WTC11 (cell line): Measurements from ENCODE around the gene TNPO3. TPM values are rescaled to one million over a fixed set of nuclear protein-coding genes. Genes with fewer than 3 reads are reported as not detected.

Experiments used
- ATAC-seq: fragments of 200-7000 bp; cut with Tn5 transposase; 2 replicates; pipeline ENCODE4 v1.10.0; 2021; ENCODE audit warnings: mild to moderate bottlenecking, moderate library complexity
- CTCF ChIA-PET: fragments of 300-600 bp; sonication (Branson Sonifier 250); formaldehyde crosslinking; loops from one replicate; lab custom pipeline; 2021; ENCODE audit warnings: antibody characterized with exemption; lab: Charles Lee
- POLR2A ChIA-PET: fragments of 350-600 bp; sonication (Branson Sonifier 250); formaldehyde crosslinking; loops from one replicate; lab custom pipeline; 2021; ENCODE audit warnings: antibody characterized with exemption; lab: Charles Lee
- DNase-seq: peaks from one replicate; pipeline ENCODE4 v3.0.0; 2021; ENCODE audit warnings: low spot score
- H3K27ac Mint-ChIP-seq: 2 replicates; pipeline ENCODE4 v1.8.0; 2021; ENCODE audit warnings: mixed read lengths
- H3K27me3 Mint-ChIP-seq: 2 replicates; pipeline ENCODE4 v1.8.0; 2021; ENCODE audit warnings: low read depth, mild to moderate bottlenecking, moderate library complexity, mixed read lengths
- H3K36me3 Mint-ChIP-seq: 2 replicates; pipeline ENCODE4 v1.8.0; 2021; ENCODE audit warnings: mixed read lengths
- H3K4me1 Mint-ChIP-seq: 2 replicates; pipeline ENCODE4 v1.8.0; 2022; ENCODE audit warnings: mixed read lengths
- H3K4me3 Mint-ChIP-seq: 2 replicates; pipeline ENCODE4 v1.8.0; 2021; ENCODE audit warnings: mild to moderate bottlenecking, moderate library complexity, mixed read lengths
- H3K9me3 Mint-ChIP-seq: 2 replicates; pipeline ENCODE4 v1.8.0; 2021; ENCODE audit warnings: mixed read lengths
- ELF4 ChIP-seq: sonication (generic); formaldehyde crosslinking; IDR thresholded peaks from 2 replicates; pipeline ENCODE4 v1.8.1; 2022; ENCODE audit warnings: low read depth, mild to moderate bottlenecking, moderate library complexity, missing genetic modification reagents
- IRF2 ChIP-seq: sonication (generic); formaldehyde crosslinking; IDR thresholded peaks from 2 replicates; pipeline ENCODE4 v1.8.0; 2022; ENCODE audit warnings: low read depth, missing genetic modification reagents, borderline replicate concordance
- JUN ChIP-seq: sonication (generic); formaldehyde crosslinking; IDR thresholded peaks from 2 replicates; pipeline ENCODE4 v1.8.0; 2023; ENCODE audit warnings: mild to moderate bottlenecking, missing genetic modification reagents
- TEAD4 ChIP-seq: sonication (generic); formaldehyde crosslinking; IDR thresholded peaks from 2 replicates; pipeline ENCODE4 v1.8.0; 2022; ENCODE audit warnings: mild to moderate bottlenecking, missing genetic modification reagents
- ZNF138 ChIP-seq: sonication (generic); formaldehyde crosslinking; conservative IDR thresholded peaks from 2 replicates; pipeline ENCODE4 v1.8.1; 2022; ENCODE audit warnings: mild to moderate bottlenecking, moderate library complexity, missing genetic modification reagents
- ZNF263 ChIP-seq: sonication (generic); formaldehyde crosslinking; IDR thresholded peaks from 2 replicates; pipeline ENCODE4 v1.8.1; 2022; ENCODE audit warnings: low read depth, mild to moderate bottlenecking, moderate library complexity, missing genetic modification reagents
- total RNA-seq: library from RNA; stranded (reverse); gene quantifications from 3 replicates; pipeline ENCODE4 v1.2.3, GENCODE V29; 2021
- TF ChIP-seq, protein P1 (sequence below): sonication (generic); formaldehyde crosslinking; IDR thresholded peaks from 2 replicates; pipeline ENCODE4 v1.8.1; 2022; ENCODE audit warnings: low read depth, missing genetic modification reagents, borderline replicate concordance
- TF ChIP-seq, protein P2 (sequence below): sonication (generic); formaldehyde crosslinking; IDR thresholded peaks from 2 replicates; pipeline ENCODE4 v1.8.1; 2022; ENCODE audit warnings: missing genetic modification reagents, borderline replicate concordance
- TF ChIP-seq, protein P3 (sequence below): sonication (generic); formaldehyde crosslinking; IDR thresholded peaks from 2 replicates; pipeline ENCODE4 v1.8.1; 2023; ENCODE audit warnings: mild to moderate bottlenecking, missing genetic modification reagents, moderate library complexity
- TF ChIP-seq, protein P4 (sequence below): sonication (generic); formaldehyde crosslinking; IDR thresholded peaks from 2 replicates; pipeline ENCODE4 v1.8.1; 2023; ENCODE audit warnings: mild to moderate bottlenecking, missing genetic modification reagents
- TF ChIP-seq, protein P5 (sequence below): sonication (generic); formaldehyde crosslinking; IDR thresholded peaks from 2 replicates; pipeline ENCODE4 v1.8.0; 2022; ENCODE audit warnings: mild to moderate bottlenecking, missing genetic modification reagents
- TF ChIP-seq, protein P6 (sequence below): fragments of 250-450 bp; sonication (Bioruptor Pico); IDR thresholded peaks from 2 replicates; pipeline ENCODE4 v1.9.0; 2021; ENCODE audit warnings: moderate library complexity, mild to moderate bottlenecking, inconsistent platforms, borderline replicate concordance
- TF ChIP-seq, protein P7 (sequence below): sonication (generic); formaldehyde crosslinking; IDR thresholded peaks from 2 replicates; pipeline ENCODE4 v1.8.0; 2022; ENCODE audit warnings: mild to moderate bottlenecking, missing genetic modification reagents

Gene TNPO3
- total RNA-seq, 1 experiment from 2014 or later, result 91.7 TPM

DNA sequence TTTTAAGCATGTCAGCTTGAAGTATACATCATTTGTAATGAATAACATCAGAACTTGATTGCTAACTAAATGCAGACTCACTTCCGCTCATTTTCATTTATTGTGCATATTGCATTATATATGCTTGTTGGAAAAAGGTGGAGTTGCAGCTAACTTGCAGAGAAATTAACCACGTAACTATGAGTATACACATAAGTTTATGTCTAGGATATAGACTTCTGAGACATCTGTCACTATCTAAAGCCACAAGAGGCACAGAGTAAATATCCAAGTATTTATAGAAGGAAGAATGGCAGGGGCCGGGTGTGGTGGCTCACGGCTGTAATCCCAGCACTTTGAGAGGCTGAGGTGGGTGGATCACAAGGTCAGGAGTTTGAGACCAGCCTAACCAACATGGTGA lies 47.3 kb downstream of the TNPO3 start (continued):
- TF ChIP-seq, protein P1, sequence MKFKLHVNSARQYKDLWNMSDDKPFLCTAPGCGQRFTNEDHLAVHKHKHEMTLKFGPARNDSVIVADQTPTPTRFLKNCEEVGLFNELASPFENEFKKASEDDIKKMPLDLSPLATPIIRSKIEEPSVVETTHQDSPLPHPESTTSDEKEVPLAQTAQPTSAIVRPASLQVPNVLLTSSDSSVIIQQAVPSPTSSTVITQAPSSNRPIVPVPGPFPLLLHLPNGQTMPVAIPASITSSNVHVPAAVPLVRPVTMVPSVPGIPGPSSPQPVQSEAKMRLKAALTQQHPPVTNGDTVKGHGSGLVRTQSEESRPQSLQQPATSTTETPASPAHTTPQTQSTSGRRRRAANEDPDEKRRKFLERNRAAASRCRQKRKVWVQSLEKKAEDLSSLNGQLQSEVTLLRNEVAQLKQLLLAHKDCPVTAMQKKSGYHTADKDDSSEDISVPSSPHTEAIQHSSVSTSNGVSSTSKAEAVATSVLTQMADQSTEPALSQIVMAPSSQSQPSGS (CRISPR knock-in tag), result no peak
- no peak for TF ChIP-seq ZNF263 (CRISPR knock-in tag)
- TF ChIP-seq, protein P2, sequence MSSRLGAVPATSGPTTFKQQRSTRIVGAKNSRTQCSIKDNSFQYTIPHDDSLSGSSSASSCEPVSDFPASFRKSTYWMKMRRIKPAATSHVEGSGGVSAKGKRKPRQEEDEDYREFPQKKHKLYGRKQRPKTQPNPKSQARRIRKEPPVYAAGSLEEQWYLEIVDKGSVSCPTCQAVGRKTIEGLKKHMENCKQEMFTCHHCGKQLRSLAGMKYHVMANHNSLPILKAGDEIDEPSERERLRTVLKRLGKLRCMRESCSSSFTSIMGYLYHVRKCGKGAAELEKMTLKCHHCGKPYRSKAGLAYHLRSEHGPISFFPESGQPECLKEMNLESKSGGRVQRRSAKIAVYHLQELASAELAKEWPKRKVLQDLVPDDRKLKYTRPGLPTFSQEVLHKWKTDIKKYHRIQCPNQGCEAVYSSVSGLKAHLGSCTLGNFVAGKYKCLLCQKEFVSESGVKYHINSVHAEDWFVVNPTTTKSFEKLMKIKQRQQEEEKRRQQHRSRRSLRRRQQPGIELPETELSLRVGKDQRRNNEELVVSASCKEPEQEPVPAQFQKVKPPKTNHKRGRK (CRISPR knock-in tag), result no peak
- TF ChIP-seq, protein P3, sequence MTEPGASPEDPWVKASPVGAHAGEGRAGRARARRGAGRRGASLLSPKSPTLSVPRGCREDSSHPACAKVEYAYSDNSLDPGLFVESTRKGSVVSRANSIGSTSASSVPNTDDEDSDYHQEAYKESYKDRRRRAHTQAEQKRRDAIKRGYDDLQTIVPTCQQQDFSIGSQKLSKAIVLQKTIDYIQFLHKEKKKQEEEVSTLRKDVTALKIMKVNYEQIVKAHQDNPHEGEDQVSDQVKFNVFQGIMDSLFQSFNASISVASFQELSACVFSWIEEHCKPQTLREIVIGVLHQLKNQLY (CRISPR knock-in tag), result no peak
- no peak for TF ChIP-seq ZNF138 (CRISPR knock-in tag)
- TF ChIP-seq, protein P4, sequence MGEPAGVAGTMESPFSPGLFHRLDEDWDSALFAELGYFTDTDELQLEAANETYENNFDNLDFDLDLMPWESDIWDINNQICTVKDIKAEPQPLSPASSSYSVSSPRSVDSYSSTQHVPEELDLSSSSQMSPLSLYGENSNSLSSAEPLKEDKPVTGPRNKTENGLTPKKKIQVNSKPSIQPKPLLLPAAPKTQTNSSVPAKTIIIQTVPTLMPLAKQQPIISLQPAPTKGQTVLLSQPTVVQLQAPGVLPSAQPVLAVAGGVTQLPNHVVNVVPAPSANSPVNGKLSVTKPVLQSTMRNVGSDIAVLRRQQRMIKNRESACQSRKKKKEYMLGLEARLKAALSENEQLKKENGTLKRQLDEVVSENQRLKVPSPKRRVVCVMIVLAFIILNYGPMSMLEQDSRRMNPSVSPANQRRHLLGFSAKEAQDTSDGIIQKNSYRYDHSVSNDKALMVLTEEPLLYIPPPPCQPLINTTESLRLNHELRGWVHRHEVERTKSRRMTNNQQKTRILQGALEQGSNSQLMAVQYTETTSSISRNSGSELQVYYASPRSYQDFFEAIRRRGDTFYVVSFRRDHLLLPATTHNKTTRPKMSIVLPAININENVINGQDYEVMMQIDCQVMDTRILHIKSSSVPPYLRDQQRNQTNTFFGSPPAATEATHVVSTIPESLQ (CRISPR knock-in tag), result no peak
- TF ChIP-seq, protein P5, sequence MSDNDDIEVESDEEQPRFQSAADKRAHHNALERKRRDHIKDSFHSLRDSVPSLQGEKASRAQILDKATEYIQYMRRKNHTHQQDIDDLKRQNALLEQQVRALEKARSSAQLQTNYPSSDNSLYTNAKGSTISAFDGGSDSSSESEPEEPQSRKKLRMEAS (CRISPR knock-in tag), result no peak
- TF ChIP-seq, protein P6, sequence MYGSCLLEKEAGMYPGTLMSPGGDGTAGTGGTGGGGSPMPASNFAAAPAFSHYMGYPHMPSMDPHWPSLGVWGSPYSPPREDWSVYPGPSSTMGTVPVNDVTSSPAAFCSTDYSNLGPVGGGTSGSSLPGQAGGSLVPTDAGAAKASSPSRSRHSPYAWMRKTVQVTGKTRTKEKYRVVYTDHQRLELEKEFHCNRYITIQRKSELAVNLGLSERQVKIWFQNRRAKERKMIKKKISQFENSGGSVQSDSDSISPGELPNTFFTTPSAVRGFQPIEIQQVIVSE (CRISPR knock-in tag), result no peak
- TF ChIP-seq IRF2, result no peak
- TF ChIP-seq TEAD4, result no peak

DNA sequence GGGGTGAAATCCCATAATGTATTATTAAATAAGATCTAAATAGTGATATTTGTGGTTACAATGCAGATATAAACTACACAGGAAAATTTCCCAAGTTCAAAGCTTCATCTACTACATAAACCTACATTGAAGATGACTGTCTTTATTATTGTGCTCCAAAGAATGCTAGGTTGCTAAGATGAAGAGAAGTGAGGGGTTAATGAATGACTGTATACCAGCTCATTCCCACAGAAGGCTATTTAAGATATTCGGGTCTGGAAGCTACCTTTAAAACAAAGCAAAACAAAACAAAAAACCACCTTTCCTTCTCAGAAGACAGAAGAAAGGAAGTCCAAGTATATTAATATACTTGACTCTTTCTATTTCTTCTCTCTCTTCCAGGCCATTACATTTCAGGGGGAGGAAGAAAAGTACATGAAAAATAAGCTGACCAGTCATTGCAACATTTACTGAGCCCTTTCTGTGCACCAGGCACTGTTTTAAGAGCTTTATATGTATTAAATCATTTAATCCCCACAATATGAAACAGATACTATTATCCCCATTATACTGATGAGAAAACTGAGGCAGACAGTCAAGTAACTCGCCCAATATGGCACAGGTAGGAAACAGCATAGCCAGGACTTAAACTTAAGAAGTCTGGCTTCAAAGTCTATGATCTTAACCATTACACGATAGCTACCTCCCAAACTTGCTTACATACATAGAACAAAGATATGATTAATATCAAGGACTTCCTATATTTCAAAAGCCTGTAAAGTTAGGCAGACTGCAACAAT lies 48.1 kb downstream of the TNPO3 start:
- TF ChIP-seq, protein P7, sequence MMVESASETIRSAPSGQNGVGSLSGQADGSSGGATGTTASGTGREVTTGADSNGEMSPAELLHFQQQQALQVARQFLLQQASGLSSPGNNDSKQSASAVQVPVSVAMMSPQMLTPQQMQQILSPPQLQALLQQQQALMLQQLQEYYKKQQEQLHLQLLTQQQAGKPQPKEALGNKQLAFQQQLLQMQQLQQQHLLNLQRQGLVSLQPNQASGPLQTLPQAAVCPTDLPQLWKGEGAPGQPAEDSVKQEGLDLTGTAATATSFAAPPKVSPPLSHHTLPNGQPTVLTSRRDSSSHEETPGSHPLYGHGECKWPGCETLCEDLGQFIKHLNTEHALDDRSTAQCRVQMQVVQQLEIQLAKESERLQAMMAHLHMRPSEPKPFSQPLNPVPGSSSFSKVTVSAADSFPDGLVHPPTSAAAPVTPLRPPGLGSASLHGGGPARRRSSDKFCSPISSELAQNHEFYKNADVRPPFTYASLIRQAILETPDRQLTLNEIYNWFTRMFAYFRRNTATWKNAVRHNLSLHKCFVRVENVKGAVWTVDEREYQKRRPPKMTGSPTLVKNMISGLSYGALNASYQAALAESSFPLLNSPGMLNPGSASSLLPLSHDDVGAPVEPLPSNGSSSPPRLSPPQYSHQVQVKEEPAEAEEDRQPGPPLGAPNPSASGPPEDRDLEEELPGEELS (CRISPR knock-in tag), result no peak
- no peak for TF ChIP-seq ELF4 (CRISPR knock-in tag)
- TF ChIP-seq, protein P3 (CRISPR knock-in tag), result no peak
- no peak for TF ChIP-seq JUN (CRISPR knock-in tag)
- TF ChIP-seq, all 79 proteins: peak for 0
- Mint-ChIP-seq H3K9me3 (no peaks in the 10 kb centered on the region), H3K27ac (no peak overlapping the region), H3K36me3 (peaks cover 35% of the 10 kb centered on the region), H3K4me1 (no peaks in the 10 kb centered on the region), H3K4me3 (no peak overlapping the region), H3K27me3 (no peaks in the 10 kb centered on the region)
- ChIA-PET CTCF (interaction anchor here (1.8 kb wide), 1 partner anchor 85 kb away, joined by 10 read pairs; no protein-coding TSS in a partner anchor), POLR2A (no interaction called here)
- no peak for DNase-seq
- ATAC-seq, result no peak
